Ovary (tissue), 3 donors: ENCODE data around the gene CD70.

Source experiments
- POLR2A ChIP-seq: fragments of 450-650 bp; IDR thresholded peaks from one replicate; pipeline ENCODE4 v1.6.1; 2017; ENCODE audit warnings: antibody characterized with exemption, mild to moderate bottlenecking, moderate library complexity
- TF ChIP-seq, protein P1 (sequence below), 3 donors: fragments of 450-650 bp in 2 of 3; fragments of 200-600 bp in 1 of 3; IDR thresholded peaks; one replicate each; pipeline versions ENCODE4 v1.5.1 to v1.8.0; 2016 to 2022; ENCODE audit warnings: antibody characterized with exemption in 3 of 3, mild to moderate bottlenecking in 1 of 3
- donor health status: DM: no; HTN: no; CAD: no.

DNA sequence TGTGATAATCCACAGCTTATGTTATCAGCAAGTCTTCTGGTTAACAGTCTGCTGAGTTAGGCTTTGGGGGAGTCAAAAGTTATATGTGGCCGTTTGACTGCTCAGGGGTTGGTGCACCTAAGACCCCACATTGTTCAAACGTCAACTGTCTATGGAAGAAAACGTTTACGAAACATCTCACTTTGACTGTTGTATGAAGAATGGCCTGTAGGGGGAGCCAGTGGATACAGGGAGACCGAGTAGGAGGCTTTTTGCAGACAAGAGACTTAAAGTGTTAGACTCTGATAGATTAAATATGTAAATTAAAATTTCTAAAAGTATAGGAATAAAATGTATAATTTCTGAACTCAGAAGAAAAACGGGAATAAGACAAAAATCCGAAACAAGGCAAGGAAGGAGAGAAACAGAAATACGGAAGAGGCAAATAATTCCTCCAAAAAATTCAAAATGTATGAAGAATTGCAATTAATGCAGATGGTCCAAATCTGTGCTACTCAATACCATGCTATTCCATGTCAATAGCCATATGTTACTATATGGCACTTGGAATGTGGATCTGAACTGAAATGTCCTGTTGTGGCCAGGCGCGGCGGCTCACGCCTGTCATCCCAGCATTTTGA lies 41.2 kb upstream of the CD70 start:
- TF ChIP-seq, protein P1, sequence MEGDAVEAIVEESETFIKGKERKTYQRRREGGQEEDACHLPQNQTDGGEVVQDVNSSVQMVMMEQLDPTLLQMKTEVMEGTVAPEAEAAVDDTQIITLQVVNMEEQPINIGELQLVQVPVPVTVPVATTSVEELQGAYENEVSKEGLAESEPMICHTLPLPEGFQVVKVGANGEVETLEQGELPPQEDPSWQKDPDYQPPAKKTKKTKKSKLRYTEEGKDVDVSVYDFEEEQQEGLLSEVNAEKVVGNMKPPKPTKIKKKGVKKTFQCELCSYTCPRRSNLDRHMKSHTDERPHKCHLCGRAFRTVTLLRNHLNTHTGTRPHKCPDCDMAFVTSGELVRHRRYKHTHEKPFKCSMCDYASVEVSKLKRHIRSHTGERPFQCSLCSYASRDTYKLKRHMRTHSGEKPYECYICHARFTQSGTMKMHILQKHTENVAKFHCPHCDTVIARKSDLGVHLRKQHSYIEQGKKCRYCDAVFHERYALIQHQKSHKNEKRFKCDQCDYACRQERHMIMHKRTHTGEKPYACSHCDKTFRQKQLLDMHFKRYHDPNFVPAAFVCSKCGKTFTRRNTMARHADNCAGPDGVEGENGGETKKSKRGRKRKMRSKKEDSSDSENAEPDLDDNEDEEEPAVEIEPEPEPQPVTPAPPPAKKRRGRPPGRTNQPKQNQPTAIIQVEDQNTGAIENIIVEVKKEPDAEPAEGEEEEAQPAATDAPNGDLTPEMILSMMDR (IDR thresholded peaks at IDR 0.05), result peak; percentile 63 to 79 (median 78)
- no peak for TF ChIP-seq POLR2A
